GM12874 (cell line): Measurements from ENCODE around the gene CUX1.

Experiments used
- TF ChIP-seq, protein P1 (sequence below): IDR thresholded peaks from 2 replicates; pipeline ENCODE4 v1.5.1; 2011; ENCODE audit warnings: low read depth, mild to moderate bottlenecking, control low read depth, low read length, moderate library complexity; ENCODE audit not compliant: insufficient read depth

The CUX1 gene

GRCh38 chr7:101937717-101938514, 120.5 kb downstream of the CUX1 start:
- TF ChIP-seq, protein P1, sequence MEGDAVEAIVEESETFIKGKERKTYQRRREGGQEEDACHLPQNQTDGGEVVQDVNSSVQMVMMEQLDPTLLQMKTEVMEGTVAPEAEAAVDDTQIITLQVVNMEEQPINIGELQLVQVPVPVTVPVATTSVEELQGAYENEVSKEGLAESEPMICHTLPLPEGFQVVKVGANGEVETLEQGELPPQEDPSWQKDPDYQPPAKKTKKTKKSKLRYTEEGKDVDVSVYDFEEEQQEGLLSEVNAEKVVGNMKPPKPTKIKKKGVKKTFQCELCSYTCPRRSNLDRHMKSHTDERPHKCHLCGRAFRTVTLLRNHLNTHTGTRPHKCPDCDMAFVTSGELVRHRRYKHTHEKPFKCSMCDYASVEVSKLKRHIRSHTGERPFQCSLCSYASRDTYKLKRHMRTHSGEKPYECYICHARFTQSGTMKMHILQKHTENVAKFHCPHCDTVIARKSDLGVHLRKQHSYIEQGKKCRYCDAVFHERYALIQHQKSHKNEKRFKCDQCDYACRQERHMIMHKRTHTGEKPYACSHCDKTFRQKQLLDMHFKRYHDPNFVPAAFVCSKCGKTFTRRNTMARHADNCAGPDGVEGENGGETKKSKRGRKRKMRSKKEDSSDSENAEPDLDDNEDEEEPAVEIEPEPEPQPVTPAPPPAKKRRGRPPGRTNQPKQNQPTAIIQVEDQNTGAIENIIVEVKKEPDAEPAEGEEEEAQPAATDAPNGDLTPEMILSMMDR: no peak

DNA sequence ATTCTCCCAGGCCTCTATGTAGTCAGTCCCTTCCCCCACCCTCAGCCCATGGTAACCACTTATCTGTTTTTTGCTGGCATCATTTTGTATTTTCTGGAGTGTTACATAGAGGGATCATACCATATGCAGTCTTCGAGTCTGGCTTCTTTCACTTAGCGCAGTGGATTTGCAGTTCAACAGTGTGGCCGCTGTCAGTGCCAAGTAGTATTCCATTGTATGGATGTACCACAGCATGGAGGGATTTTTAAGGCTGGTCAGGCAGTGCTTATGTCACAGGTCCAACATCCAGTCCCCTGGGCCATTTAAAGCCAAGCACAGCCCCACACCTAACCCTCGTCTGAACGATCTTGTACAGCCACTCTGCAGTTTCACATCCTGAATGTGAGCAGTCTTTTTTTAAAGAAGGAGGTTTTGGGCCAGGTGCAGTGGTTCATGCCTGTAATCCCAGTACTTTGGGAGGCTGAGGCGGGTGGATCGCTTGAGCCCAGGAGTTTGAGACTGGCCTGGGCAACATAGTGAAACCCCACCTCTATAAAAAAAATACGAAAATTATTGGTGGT, 121.8 kb downstream of the CUX1 start:
- TF ChIP-seq, protein P1: no peak

DNA sequence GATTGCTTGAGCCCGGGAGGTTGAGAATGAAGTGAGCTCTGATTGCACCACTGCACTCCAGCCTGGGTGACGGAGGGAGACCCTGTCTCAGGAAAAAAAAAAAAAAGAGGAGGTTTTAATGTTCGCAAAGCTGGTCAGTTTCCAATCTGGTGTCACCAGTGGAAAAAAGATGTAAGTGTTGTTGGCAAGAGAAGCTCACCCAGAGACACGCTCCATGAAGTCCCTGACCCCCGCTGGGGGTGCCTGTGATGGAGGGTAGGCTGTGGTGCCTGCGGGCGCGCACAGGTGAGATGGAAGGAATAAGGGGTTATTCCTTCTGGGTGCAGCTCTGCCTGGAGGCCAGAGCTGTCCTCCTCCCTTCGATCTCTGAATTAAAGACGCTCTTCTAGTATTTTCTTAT, 122.7 kb downstream of the CUX1 start:
- TF ChIP-seq, protein P1: no peak

DNA sequence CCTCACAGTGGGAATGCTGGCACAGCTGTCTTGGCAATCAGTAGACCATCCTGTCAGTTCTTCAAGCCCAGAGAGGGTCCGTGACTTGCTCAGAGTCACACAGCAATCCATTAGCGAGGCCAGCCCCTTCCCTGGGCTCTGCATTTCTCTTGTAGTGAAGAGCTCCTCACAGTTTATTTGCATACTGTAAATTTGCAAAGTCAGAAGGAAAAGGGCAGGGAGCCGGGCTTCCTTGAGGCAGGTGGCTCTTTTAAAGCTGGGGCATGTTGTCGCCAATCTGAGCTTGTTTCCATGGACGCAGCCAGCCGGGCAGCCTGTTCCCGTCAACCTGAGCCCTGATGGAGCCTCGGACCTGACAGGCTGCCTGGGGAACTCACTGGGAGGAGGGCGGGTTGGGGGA, 123.4 kb downstream of the CUX1 start:
- TF ChIP-seq, protein P1: no peak

GRCh38 chr7:101941481-101942383, 124.3 kb downstream of the CUX1 start:
- TF ChIP-seq, protein P1: no peak

- TF ChIP-seq, protein P1: no peak
Observed at GRCh38 chr7:101942603-101943210, 125.3 kb downstream of the CUX1 start.

DNA sequence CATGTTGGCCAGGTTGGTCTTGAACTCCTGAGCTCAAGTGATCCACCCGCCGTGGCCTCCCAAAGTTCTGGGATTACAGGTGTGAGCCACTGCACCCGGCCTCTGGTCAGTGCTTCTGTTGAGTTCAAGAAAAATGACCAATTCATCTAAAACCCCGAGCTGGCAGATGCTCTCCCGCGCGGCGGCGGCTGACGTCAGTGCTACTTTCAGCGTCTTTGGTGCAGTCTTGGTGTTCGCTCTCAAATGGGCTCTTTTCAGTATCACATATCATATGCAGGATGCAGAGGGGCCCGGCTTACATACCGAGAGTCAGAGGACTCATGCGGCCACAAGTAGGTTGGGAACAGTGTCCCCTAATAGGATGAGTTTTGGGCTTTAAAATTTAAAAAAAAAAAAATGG, 125.9 kb downstream of the CUX1 start:
- TF ChIP-seq, protein P1: no peak
